ENCODE measurements around the gene CYFIP2. TPM values are rescaled to one million over a fixed set of nuclear protein-coding genes. Genes with fewer than 3 reads are reported as not detected.
A peak's percentile ranks its signal among the peaks of the same experiment; 100 is the strongest.

The CYFIP2 gene
- total RNA-seq, 1 experiment from 2014 or later, result 74.7 TPM

GRCh38 chr5:157266286-157267007 is 524 bp downstream of the CYFIP2 start:
- Histone ChIP-seq H3K14ac (ENCODE audit: insufficient read depth, low read length) (peak overlapping the region; percentile 34; the same call in 1 of the 2 replicates), H2BK5ac (ENCODE audit: insufficient read length, low read length) (no peak overlapping the region), H3K23ac (ENCODE audit: insufficient read length, low read depth, low read length) (no peak overlapping the region), H3K79me1 (ENCODE audit: insufficient read depth, low read depth, low read length, poor library complexity, severe bottlenecking) (peaks cover 3% of the 10 kb centered on the region), H2BK120ac (ENCODE audit: low read depth, low read length, poor library complexity, severe bottlenecking) (no peak overlapping the region), H3K23me2 (ENCODE audit: insufficient read length, low read depth, low read length, poor library complexity, severe bottlenecking) (no peaks in the 10 kb centered on the region), H4K5ac (ENCODE audit: insufficient read length, low read depth, low read length) (no peak overlapping the region), H3K27ac (ENCODE audit: insufficient read length, low read depth, low read length) (no peak overlapping the region), H3K9me3 (ENCODE audit: control insufficient read depth, low read depth, low read length) (no peaks in the 10 kb centered on the region), H3T11ph (ENCODE audit: low read length) (no peak overlapping the region), H4K8ac (replicated peaks; ENCODE audit: insufficient read length, low read depth, low read length) (no peak overlapping the region), H4K20me1 (ENCODE audit: control insufficient read depth, insufficient read depth, insufficient read length) (peaks cover 7% of the 10 kb centered on the region), H3K9ac (ENCODE audit: extremely low read depth, insufficient read length, low read length) (peak overlapping the region; percentile 7), H2BK15ac (ENCODE audit: low read depth, low read length) (no peak overlapping the region; the same call in 1 of the 2 replicates), H2BK12ac (ENCODE audit: insufficient read length, low read depth, low read length) (no peak overlapping the region), H2BK20ac (ENCODE audit: low read depth, low read length, poor library complexity, severe bottlenecking) (no peak overlapping the region), H3K4me2 (ENCODE audit: insufficient read depth, insufficient read length, low read length) (peak overlapping the region; percentile 44), H2AK5ac (ENCODE audit: insufficient read length, low read length) (no peak overlapping the region), H3K56ac (ENCODE audit: insufficient read length, low read depth, low read length) (no peak overlapping the region), H2AFZ (ENCODE audit: low read length) (no peak overlapping the region), H3K27me3 (ENCODE audit: insufficient read depth, low read length) (no peaks in the 10 kb centered on the region), H3K4me1 (ENCODE audit: insufficient read depth, low read length) (peaks cover 10% of the 10 kb centered on the region; the same call in 1 of the 2 replicates), H3K79me2 (ENCODE audit: insufficient read depth, low read length) (peaks cover 14% of the 10 kb centered on the region; the same call in 1 of the 2 replicates), H4K91ac (ENCODE audit: insufficient read length, low read depth, low read length) (no peak overlapping the region), H3K4ac (ENCODE audit: low read depth, low read length) (no peak overlapping the region), H3K18ac (ENCODE audit: insufficient read length, low read depth, low read length) (peak overlapping the region; percentile 27)
- peaks cover 0 to 2% (median 0%) of the 10 kb centered on the region in 3 experiments; a peak in 2 of 7 replicates for H3K36me3 Mint-ChIP-seq (ENCODE audit: insufficient read depth in 1 of 3, low read depth in 3 of 3)
- no peaks in the 10 kb centered on the region for H3K9me3 Mint-ChIP-seq
- peak overlapping the region in 1 of 3 experiments; percentile 57; a peak in 1 of 7 replicates for H3K27ac Mint-ChIP-seq
- WGBS (ENCODE audit: extremely low coverage, insufficient read length, low lambda C conversion rate), result no CpG with 5 or more reads among the region's 62 CpGs
- no peak for TF ChIP-seq CTCF (conservative IDR thresholded peaks at IDR 0.05)
- peaks cover 39 to 41% of the 10 kb centered on the region in 2 experiments for H3K4me1 Mint-ChIP-seq
- H3K27me3 Mint-ChIP-seq (ENCODE audit: low read depth), result peaks cover 9% of the 10 kb centered on the region
- H3K4me3 Mint-ChIP-seq, result peak overlapping the region; percentile 75 to 83
- DNase-seq, result peak; percentile 61
